Uterus (tissue), 4 donors: ENCODE measurements around the gene AFAP1L1. TPM values are rescaled to one million over a fixed set of nuclear protein-coding genes. Genes with fewer than 3 reads are reported as not detected.

Experiments used
- DNase-seq, 2 donors: peaks; one replicate each; pipeline ENCODE4 v3.0.0-alpha.2; 2019 to 2020
- H3K27ac ChIP-seq, 2 donors: fragments of 200-600 bp; sonication (generic); 1 replicate in 1 of 2; 2 replicates in 1 of 2; pipeline ENCODE4 v1.5.1; 2016 to 2018
- H3K27me3 ChIP-seq, 2 donors: fragments of 200-600 bp; sonication (generic); one replicate each; pipeline ENCODE4 v1.5.1; 2018 to 2019; ENCODE audit warnings: control low read depth in 1 of 2
- H3K36me3 ChIP-seq, 2 donors: fragments of 200-600 bp; sonication (generic); one replicate each; pipeline ENCODE4 v1.5.1; 2019; ENCODE audit warnings: control low read depth in 1 of 2
- H3K4me1 ChIP-seq, 2 donors: fragments of 200-600 bp; sonication (generic); one replicate each; pipeline ENCODE4 v1.5.1; 2018 to 2019; ENCODE audit warnings: control low read depth in 1 of 2
- H3K4me3 ChIP-seq, 2 donors: fragments of 200-600 bp; sonication (generic); 1 replicate in 1 of 2; 2 replicates in 1 of 2; pipeline ENCODE4 v1.5.1; 2018 to 2019; ENCODE audit warnings: mild to moderate bottlenecking in 1 of 2
- H3K9me3 ChIP-seq, 2 donors: fragments of 200-600 bp; sonication (generic); one replicate each; pipeline ENCODE4 v1.5.1; 2019; ENCODE audit warnings: control low read depth in 1 of 2
- POLR2A ChIP-seq, 2 donors: fragments of 450-650 bp; IDR thresholded peaks; one replicate each; pipeline ENCODE4 v1.6.1; 2016; ENCODE audit warnings: antibody characterized with exemption in 2 of 2, mild to moderate bottlenecking in 1 of 2, moderate library complexity in 1 of 2
- intact Hi-C: fragments of 100-400 bp; cut with DNase I; formaldehyde crosslinking; loops from one replicate; pipeline ENCODE4 v1.15.1; 2023; ENCODE audit warnings: low total_unique reads
- total RNA-seq, 4 donors: library from RNA; depleted of rRNA in 3 of 4; stranded (reverse); fragments of >200 nt in 3 of 4; gene quantifications; one replicate each; pipeline versions ENCODE4 v1.1.0 to v1.2.4, GENCODE V29; 2014 to 2023
- TF ChIP-seq, protein P1 (sequence below), 4 experiments: fragments of 200-600 bp in 2 of 4; fragments of 450-650 bp in 2 of 4; sonication (generic) in 2 of 4; IDR thresholded peaks; one replicate each; pipeline ENCODE4 v1.5.1; 2016 to 2019; ENCODE audit warnings: antibody characterized with exemption in 4 of 4, mild to moderate bottlenecking in 2 of 4, moderate library complexity in 1 of 4
- donor health status: DM: yes; HTN: yes; CAD: no.

The AFAP1L1 gene
- total RNA-seq, 4 donors from 2014 or later = 5.3 to 26.9 (median 24.6) TPM

DNA sequence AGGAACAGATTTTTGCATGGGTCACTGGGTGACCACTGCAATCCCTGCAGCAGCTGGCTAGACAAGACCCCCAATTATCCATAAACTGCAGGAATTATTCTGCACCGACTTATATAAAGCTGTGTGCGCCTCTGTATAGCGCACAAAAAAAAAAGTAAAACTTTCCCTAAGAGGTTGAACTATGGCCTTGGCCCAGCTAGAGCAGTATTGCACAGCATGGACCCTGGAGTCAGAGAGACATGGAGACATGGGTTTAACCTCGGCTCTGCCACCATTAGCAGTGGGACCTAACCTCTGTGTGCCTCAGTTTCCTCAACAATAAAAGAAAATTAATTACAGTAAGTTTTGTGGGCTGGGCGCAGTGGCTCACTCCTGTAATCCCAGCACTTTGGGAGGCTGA lies 56.5 kb downstream of the AFAP1L1 start:
- DNase-seq = no peak
- no peak overlapping the region for H3K4me3 ChIP-seq
- no peaks in the 10 kb centered on the region for H3K9me3 ChIP-seq
- H3K27ac ChIP-seq = no peak overlapping the region
- TF ChIP-seq, protein P1, sequence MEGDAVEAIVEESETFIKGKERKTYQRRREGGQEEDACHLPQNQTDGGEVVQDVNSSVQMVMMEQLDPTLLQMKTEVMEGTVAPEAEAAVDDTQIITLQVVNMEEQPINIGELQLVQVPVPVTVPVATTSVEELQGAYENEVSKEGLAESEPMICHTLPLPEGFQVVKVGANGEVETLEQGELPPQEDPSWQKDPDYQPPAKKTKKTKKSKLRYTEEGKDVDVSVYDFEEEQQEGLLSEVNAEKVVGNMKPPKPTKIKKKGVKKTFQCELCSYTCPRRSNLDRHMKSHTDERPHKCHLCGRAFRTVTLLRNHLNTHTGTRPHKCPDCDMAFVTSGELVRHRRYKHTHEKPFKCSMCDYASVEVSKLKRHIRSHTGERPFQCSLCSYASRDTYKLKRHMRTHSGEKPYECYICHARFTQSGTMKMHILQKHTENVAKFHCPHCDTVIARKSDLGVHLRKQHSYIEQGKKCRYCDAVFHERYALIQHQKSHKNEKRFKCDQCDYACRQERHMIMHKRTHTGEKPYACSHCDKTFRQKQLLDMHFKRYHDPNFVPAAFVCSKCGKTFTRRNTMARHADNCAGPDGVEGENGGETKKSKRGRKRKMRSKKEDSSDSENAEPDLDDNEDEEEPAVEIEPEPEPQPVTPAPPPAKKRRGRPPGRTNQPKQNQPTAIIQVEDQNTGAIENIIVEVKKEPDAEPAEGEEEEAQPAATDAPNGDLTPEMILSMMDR (IDR thresholded peaks at IDR 0.05) = no peak
- TF ChIP-seq POLR2A (IDR thresholded peaks at IDR 0.05) = no peak
- no peaks in the 10 kb centered on the region for H3K27me3 ChIP-seq
- intact Hi-C loops = no loop called here
- H3K36me3 ChIP-seq = no peaks in the 10 kb centered on the region
- no peaks in the 10 kb centered on the region for H3K4me1 ChIP-seq

GRCh38 chr5:149333711-149334443 lies 62.2 kb downstream of the AFAP1L1 start:
- Histone ChIP-seq H3K27me3 (no peaks in the 10 kb centered on the region), H3K4me3 (no peak overlapping the region), H3K4me1 (no peaks in the 10 kb centered on the region), H3K27ac (no peak overlapping the region), H3K9me3 (no peaks in the 10 kb centered on the region), H3K36me3 (no peaks in the 10 kb centered on the region)
- TF ChIP-seq, protein P1 (IDR thresholded peaks at IDR 0.05) = no peak
- TF ChIP-seq POLR2A (IDR thresholded peaks at IDR 0.05) = no peak
- no peak for DNase-seq
- intact Hi-C loops = no loop called here

- no peak for DNase-seq
- Histone ChIP-seq H3K27me3 (no peaks in the 10 kb centered on the region), H3K27ac (no peak overlapping the region), H3K4me1 (no peaks in the 10 kb centered on the region), H3K9me3 (no peaks in the 10 kb centered on the region), H3K36me3 (no peaks in the 10 kb centered on the region), H3K4me3 (no peak overlapping the region)
- intact Hi-C loops = no loop called here
- TF ChIP-seq POLR2A (IDR thresholded peaks at IDR 0.05) = no peak
- TF ChIP-seq, protein P1 (IDR thresholded peaks at IDR 0.05) = no peak
These were observed 66.1 kb downstream of the AFAP1L1 start for GRCh38 chr5:149337736-149338135.

DNA sequence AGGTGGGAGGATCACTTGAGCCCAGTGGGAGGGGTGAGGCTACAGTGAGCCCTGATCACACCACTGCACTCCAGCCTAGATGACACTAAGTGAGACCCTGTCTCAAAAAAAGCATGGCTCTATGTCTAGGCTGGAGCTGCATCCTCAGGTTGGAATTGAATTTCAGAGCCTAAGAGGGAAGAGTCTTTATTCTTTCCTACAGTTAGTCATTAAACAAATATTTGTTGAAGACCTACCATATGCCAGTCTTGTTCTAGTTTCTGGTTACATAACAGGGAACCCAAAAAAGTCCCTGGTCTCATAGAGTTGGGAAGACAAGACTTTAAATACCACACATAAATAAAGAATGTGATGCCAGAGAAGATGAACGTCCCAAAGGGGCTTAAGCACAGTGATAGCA lies 66.7 kb downstream of the AFAP1L1 start:
- Histone ChIP-seq H3K4me3 (no peak overlapping the region), H3K9me3 (no peaks in the 10 kb centered on the region), H3K4me1 (no peaks in the 10 kb centered on the region), H3K27ac (no peak overlapping the region), H3K36me3 (no peaks in the 10 kb centered on the region), H3K27me3 (no peaks in the 10 kb centered on the region)
- DNase-seq = no peak
- intact Hi-C loops = no loop called here
- TF ChIP-seq, protein P1 (IDR thresholded peaks at IDR 0.05) = no peak
- TF ChIP-seq POLR2A (IDR thresholded peaks at IDR 0.05) = no peak

GRCh38 chr5:149340920-149341319 lies 69.3 kb downstream of the AFAP1L1 start:
- TF ChIP-seq POLR2A (IDR thresholded peaks at IDR 0.05) = no peak
- TF ChIP-seq, protein P1 (IDR thresholded peaks at IDR 0.05) = no peak
- no peak overlapping the region for H3K4me3 ChIP-seq
- no peaks in the 10 kb centered on the region for H3K27me3 ChIP-seq
- no peaks in the 10 kb centered on the region for H3K9me3 ChIP-seq
- no peaks in the 10 kb centered on the region for H3K36me3 ChIP-seq
- no peak for DNase-seq
- peaks cover 0 to 4% of the 10 kb centered on the region in 2 donors for H3K4me1 ChIP-seq
- intact Hi-C loops = no loop called here
- H3K27ac ChIP-seq = no peak overlapping the region
